NCI-H748 (cell line): ENCODE data around the gene EPHA10.

Experiments used
- DNase-seq: peaks from one replicate; lab custom pipeline; 2025; ENCODE audit not compliant: unreplicated experiment; lab: John Stamatoyannopoulos, UW

EPHA10 gene

DNA sequence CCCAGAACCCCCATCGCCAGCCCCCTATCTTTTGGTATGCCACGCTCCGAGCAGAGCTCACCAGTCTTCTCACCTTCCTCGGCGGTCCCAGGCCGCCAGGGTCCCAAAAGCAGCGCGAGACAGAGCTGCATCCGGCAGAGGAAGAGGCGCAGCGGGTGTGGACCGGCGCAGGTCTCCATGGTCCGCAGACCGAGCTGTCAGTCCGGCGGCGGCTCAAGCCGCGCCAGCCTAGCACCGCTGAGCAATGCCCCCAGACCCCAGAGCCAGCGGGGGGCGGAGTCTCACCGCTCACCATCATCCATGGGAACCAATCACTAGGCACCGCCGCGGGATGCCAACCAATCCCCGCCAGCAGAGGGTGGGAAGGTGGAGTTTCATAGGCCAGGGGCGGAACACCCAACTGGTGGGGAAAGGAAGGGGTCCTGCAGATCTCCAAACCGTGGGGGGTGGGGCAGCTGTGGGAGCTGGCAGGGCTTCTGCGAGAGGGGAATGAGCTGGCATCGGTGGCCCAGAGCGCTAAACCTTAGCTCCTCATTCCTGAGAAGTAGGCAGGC is at the start of gene EPHA10:
Gene EPHA10 (minus strand): TSS at position 233 of the 554 bp plus-strand sequence. CDS start 54 bp downstream, at position 179.
- peak; percentile 88 for DNase-seq

DNA sequence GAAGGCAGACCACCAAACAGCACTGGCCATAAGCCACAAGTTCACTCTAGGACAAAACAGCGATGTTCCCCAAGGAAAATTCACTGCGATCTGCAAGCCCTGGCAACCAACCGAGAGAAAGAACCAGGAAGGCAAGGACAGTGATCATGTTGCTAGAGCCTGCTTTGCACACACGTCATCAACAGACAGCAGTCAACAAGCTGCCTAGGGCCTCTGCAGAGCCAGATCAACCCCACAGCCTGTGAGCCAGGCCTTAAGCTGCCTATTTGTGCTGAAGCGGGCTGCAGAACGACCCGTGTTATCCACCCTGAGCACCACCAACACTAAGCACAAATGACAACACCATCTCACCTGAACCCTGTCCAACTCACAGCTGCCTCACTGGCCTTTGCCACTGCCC is 49.3 kb upstream of the EPHA10 start:
- DNase-seq = no peak

DNA sequence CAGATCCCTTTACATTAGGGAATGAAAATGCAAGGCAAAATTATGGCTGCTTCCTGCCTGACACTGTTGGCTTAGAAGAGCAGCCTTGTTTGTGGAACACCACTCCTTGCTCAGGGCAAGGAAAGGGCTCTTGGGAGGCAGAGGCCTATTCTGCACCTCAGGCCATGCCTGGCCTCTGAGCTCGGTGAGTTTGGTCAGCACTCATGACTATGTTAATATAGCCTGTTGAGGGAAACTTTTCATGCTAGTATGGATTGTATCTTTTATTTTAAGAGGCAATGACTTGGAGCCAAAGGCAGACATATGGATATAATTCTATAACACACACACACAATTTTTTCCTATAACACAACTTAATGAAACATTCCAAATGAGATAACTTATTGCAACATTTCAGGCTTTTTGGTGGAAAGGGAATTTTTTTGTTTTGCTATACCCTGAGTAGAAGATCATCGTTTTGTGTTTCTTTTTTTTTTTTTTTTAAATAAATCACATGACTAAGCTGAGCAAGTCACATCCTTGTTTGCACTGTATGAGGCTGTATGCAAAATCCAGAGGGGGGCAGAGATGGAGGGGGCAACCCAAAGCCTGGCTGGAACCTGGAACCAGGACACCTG is 48.7 kb upstream of the EPHA10 start:
- DNase-seq = no peak

DNA sequence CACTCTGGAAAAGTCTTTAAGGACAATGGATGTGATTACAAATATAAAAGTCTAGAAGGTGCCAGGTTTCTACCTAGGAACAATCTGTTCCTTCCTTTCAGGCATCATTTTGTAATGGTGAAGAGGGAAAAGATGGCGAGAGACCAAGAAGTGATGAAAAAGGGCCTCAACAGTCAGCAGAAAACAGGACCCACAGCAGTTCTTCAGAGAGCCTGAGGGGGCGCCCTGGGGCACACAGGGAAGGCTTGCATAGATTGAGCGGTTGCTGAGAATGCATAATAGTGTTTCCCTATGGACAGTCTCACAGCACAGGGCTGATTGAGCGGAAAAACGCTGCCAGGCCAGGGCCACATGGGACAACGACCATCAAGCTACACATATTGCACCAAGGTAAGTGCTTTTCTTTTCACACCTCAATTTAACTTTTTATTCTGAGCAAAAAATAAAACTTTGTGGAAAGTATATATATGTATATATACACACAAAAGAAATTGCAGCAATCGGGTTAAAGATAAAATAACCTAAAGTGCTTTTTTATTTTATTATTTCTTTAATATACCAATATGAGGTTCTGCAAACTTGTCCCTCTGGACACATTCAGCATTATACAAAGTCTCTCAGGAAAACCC is 46.2 kb upstream of the EPHA10 start:
- peak; percentile 64 for DNase-seq

DNA sequence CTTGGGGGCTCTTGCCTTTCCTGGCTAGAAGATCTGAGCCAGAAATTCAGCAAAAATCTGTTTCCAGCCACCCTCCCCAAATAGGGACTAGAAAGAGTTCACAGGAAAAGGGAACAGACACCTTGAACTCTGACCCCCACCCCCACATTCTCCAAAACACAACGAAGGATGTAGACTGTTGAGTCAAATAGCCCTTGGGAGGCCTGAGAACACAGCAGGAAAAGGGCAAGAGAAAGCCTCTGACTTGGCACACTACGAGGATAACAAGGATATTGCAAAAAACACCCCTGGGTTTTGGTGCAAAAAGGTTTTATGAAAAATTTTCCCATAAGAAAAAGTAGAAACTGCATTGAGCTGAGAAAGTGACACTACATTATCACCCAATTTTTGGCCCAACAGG is 45.0 kb upstream of the EPHA10 start:
- DNase-seq = no peak

DNA sequence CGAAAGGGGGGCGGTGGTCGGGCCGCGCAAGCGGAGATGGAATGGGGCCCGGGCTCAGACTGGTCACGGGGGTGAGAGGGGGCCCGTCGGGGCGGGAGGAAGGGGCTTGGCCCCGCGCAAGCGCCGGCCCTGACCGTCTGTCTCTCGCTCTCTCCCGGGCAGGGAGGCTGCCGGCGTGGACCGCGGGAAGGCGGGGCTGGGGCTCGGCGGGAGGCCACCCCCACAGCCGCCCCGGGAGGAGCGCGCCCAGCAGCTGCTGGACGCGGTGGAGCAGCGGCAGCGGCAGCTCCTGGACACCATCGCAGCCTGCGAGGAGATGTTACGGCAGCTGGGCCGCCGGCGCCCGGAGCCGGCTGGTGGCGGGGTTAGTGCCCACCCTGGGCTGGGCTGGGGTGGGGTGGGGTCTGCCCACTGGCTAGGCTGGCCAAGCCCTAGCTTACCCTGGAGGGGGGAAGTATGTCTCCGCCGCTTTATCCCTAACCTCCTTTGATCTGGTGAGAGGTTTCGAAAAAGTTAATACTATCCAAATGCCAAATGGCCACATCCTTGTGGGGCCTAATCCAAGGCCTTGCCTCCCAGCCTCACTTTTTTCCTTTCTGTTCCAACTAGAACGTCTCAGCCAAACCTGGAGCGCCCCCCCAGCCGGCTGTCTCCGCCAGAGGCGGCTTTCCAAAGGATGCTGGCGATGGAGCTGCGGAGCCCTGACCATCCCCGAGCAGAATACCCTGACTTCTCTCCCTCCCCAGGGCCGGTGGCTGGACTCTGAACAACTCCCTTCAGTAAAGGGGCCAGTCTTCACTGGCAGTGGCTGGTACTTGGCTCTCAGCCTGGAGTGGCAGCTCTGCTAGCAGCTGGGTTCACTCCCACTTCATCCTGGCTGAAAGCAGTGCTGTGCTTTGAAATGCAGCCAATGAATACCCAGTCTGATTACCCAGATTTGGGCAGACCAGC is 43.7 kb upstream of the EPHA10 start:
- peak; percentile 76 for DNase-seq

DNA sequence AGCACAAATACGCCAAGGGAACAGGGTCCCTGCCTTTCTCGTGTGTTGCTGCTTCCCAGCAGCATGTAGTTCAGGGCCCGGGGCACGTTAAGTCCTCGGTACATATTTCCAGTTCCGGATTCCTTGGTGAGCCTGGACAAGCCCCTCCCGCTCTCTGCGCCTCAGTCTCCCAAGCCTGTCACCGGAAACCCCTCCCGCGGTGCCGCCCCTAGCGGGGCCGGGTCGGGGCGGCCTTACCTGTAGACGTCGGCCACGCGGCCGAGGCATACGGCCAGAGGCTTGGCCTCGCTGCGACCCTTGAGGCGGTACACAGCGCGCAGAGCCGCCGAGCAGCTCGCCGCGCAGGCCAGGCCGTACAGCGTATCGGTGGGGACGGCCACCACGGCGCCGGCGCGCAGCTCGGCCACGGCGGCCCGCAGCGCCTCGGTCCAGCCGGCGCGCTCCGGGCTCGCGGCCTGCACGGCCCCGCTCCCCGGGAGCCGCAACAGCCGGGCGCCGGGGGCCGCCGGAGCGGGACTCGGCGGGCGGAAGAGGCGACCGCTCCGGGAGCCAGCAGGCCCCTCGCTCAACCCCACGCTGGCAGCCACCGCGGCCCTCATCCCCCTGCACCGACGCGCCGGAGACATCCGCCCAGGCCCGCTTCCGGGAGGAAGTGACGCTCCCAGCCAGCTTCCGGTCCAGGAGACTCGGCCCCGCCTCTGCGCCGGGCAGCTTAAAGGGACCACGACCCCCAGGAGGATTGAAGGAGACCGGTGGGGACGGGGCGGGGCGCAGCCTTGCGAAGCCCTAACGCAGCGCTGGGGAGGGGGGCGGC is 42.8 kb upstream of the EPHA10 start, which contains the start of the genes C1orf122 and YRDC:
Gene C1orf122 (plus strand): TSS at position 236 of the 814 bp plus-strand sequence. CDS start 615 bp downstream, outside the sequence.
Gene YRDC (minus strand): TSS at position 654 of the 814 bp plus-strand sequence. CDS start 28 bp downstream, at position 626.
- peak; percentile 91 for DNase-seq

DNA sequence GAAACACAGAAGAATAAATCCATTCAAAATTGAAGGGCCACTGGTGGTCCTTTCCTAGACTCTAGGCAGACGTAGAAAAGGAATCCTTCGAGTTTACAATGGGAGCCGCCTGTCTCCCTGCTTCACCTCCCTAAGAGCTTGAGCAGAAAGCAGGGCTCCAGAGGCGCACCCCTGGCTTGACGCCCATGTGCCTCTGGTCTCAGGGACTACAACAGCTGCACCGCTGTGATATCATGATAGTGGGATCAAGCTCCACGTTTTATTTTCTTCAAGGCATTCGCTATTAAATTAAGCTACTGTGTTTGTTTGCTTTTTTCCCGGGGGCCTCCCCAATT is 42.3 kb upstream of the EPHA10 start:
- DNase-seq = no peak

DNA sequence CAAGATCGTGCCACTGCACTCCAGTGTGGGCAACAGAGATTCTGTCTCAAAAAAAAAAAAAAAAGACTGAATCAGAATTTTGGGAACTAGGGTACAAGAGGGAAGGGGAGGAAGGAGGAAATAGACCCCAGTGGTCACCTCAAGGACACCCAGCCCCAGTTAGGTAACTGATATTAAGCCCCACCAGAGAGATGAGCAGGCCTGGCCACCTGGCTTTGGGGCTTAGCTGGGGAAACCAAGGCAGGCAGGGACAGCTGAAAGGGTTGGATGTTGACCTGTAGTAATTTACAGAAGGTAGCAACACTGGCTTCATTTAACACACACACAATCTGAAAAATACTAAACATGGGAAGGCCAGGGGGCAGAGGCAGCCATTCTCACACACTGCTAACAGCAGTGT is 37.5 kb upstream of the EPHA10 start:
- no peak for DNase-seq

DNA sequence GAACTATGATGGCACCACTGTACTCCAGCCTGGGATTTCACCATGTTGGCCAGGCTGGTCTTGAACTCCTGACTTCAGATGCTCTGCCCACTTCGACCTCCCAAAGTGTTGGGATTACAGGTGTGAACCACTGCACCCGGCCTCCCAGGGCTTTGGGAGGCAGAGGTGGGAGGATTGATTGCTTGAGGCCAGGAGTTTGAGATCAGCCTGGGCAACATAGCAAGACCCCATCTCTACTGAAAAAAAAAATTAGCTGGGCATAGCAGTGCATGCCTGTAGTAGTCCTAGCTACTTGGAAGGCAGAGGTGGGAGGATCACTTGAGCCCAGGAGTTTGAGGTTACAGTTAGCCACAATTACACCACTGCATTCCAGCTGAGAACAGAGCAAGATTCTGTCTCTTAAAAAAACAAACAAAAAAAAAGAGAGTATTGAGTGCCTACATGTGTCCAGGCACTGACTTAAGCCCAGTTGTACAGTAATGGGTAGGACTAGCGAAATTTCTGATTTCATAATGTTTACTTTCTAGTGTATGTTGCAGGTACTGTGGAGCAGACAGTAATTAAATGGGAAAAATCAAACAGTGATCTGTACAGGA is 32.9 kb upstream of the EPHA10 start:
- DNase-seq = no peak

DNA sequence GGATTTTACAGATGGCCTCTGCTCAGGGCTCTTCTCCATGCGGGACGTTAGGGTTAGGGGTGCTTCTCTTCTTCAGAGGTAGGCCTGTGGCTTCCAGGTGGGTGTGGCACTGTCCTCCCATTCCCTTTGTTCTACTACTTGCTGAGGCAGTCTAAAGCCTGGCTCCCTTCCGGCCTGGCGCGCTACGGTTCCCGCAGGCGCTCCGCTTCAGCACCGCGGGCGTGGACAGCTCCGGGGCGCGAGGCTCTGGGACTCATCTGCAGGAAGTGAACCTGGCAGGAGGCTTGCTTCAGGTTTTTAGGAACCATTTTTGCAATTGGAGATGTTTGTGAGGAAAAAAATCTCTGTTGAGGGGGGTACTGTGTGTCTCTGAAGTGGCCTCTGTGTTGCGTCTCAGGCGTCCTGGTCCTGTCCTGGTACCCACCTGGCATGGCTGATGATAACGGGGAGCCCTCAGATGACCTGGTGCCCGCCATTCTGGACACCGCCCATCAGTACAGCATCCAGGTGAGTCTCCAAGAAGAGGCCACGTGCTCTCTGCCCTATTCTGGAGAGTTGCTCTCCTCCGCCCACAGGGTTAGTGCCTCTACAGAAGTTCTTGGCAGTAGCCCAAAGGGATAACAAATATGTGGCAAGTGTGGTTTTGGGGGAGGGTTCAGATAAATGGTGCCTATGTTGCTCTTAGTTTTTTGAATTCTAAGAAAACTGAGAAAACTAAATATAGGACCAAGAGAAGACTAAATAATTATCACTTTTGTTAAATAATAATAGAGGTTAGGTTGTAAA is 30.6 kb upstream of the EPHA10 start:
- DNase-seq = peak; percentile 69

DNA sequence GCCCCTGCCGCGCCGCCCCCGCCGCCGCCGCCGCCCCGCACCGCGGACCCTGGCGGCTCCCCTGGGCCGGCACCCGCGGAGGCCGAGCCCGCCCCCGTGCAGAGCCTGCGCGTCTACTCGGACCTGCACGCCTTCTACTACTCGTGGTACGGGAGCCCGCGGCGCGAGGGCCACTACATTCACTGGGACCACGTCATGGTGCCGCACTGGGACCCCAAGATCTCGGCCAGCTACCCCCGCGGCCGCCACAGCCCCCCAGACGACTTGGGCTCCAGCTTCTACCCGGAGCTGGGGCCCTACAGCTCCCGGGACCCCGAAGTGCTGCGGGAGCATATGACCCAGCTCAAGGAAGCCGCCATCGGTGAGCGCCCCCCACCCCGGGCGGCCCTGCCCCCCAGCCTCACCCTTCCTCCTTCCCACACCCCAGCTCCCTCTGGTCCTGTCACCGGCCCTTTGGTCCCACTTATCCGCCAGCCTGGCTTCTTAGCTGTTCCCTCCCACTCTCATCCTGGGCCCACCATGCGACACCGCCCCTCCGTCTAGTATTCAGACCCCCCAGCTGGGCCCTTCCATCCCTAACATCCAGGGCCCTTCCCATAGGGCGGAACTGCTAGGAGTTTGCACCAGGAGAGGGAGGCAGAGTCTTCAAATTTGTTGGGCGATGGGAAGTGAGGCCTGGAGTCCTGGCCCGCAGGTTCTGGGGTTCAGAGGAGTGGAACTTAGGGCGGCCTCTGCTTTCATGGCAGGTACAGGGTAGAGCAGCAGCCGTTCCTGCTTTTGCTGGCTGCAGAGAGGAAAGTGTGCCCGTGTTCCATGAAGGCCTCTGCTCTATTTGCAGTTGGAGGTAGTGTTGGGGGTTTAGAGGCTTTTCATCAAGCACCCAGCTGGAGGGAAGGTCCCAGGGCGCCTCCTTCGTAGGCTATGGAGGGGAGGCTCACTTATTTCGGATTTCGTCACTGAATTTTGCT is 29.7 kb upstream of the EPHA10 start:
- peak; percentile 41 for DNase-seq

DNA sequence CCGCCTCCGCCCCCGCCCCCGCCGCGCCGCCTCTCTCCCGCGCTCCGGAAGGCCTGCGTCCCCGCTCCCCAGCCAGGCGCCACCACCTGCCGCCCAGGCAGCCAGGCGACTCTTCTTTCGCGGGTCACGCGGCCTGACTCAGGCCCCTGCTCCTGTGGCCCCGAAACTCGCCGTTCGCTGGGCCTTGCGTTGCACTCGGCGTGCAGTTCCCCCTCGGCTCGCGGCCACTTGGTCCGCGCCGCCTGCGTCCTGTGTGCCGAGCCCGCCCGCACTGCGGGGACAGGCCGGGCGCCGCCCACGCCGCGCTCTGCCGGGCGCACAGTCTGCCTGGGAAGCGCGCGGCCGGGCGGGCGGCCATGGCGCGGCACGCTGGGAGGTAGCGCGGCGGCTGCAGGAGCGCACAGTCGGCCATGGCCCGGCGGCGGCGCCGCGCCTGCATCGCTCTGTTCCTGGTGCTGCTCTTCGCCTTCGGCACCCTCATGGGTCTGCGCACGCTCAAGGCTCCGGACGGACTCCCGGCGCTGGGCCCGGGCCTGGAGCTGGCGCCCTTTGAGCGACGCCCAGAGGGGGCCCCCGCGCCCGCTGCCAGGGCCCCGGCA is 29.0 kb upstream of the EPHA10 start, which contains the start of gene MANEAL:
Gene MANEAL (plus strand): TSS at position 75 of the 599 bp plus-strand sequence. CDS start 336 bp downstream, at position 411.
- peak; percentile 73 for DNase-seq

DNA sequence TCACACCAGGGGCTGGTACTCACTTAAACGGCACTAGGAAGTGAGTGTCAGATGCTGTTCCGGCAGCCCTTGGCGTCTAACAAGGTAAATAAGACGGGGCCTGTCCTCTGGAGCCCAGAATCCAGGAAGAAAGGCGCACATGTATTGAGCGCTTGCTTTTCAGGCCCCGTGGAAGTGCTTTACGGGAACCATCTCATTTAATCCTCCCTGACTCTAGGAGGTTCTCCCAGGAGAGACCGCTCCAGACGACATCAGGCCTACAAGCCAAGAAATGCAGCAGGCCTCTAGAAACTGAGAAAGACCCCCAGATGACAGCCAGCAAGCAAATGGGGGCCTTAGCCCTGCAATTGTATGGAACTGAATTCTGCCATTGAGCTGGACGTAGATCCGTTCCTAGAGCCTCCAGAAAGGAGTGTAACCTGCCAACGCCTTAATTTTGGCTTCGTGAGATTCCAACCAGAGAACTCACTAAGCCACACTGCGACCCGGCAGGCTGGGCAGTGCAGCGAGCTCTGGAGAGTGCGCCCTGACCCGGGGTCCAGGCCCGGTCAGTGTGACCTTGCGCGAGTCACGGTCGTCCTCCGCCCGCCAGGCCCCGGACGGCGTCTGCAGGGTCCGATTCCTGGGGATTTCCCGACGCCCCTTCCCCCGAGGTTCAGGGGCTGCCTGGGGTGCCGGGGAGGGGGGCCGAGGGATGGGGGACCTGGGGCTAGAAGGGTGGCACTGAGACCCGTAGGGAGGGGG is 28.2 kb upstream of the EPHA10 start:
- DNase-seq = peak; percentile 14

DNA sequence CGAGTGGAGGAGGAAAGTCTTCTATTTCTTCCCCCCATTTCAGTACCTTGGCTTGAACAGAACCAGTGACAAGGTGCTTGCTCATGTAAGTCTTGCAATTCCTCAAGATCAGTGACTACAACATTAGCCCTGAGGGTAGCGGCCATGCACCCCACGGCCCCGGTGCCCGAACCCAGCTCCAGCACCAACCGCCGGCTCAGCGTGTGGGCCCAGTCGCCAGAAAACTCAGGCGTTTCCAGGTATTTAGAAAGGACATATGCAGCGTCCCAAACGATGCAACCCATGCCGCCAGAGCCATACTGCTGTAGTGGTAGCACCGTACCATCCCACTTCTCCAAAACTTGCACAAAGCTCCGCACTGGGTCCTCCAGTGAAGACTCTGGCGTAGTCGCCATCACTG is 17.6 kb upstream of the EPHA10 start:
- DNase-seq = no peak

DNA sequence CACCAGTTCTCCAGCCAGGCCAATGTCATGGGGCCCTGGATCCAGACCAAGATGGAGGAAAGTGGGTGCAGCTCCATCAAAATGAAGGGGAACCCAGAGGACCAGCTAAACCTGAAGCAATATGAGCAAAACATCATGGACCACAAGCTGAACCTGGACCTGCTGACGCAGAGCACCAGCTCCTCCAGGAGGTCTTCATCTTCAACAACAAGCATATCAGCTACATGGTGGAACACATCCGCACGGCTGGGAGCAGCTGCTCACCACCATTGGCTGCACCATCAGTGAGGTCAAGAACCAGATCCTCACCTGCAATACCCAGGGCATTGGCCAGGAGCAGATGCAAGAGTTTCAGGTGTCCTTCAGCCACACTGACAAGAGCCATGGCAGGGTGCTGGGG is 13.7 kb upstream of the EPHA10 start:
- no peak for DNase-seq

DNA sequence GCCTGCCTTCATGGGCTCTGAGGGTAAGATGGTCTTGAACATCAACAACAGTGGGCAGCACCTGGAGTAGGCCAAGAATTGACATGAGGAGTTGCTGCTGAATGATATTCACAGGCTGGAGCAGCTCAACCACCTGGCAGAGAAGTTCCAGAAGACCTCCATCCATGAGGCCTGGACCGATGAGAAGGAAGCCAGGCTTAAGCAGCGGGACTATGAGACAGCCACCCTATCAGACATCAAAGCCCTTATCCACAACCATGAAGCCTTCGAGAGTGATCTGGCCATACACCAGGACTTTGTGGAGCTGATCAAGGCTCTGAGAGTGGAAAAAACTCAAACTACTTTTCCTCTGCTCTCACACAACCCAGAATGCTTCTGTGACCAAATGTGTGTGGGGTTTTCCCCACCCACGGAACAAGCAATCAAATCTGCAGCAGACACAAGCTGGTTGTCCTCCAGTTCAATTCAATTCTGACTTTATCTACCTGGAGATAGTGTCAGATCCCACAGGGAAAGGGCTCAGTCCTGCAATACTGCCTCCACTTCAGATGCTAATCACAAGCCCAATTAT is 12.1 kb upstream of the EPHA10 start:
- no peak for DNase-seq
